GM12891 (cell line): Measurements from ENCODE around the gene ZNF488.

Experiments
- POLR2A ChIP-seq: IDR thresholded peaks from 2 replicates; pipeline ENCODE4 v1.6.1; 2011; ENCODE audit warnings: low read depth, low read length, control low read depth
- SPI1 ChIP-seq: IDR thresholded peaks from 2 replicates; pipeline ENCODE4 v1.6.1; 2011; ENCODE audit warnings: low read depth, low read length, control low read depth

DNA sequence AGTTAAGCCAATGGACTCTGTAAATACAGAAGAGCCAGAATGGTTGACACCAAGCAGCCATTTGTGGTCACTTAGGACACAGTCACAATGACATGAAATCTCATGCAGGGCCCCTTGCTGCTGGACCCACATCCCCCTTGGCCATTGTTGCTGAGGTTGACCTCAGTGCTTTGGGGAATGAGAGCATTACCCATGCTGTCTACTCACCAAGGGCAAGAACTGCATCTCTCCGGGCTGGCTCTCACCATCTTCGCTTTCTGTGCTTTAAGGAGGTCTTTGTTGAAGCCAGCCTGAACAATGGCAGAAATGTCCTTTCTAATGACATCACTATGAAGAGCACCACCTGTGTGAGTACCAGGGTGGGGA is 30.1 kb upstream of the ZNF488 start:
- no peak for TF ChIP-seq POLR2A
- no peak for TF ChIP-seq SPI1
